HCT116 (cell line): Measurements from ENCODE around the gene USPL1. TPM values are rescaled to one million over a fixed set of nuclear protein-coding genes. Genes with fewer than 3 reads are reported as not detected.

Experiments used
- ATAC-seq: fragments of 200-7000 bp; cut with Tn5 transposase; 2 replicates; pipeline ENCODE4 v1.9.1; 2020; ENCODE audit warnings: mild to moderate bottlenecking, moderate library complexity
- BruUV-seq: library from RNA; stranded (reverse); fragments of 400-500 nt; replicated peaks from 2 replicates; lab custom pipeline; 2021; lab: Mats Ljungman, UMichigan
- CTCF ChIA-PET: fragments of 300-600 bp; sonication (Branson Sonifier 250); formaldehyde crosslinking; loops from one replicate; lab custom pipeline; 2021; ENCODE audit warnings: antibody characterized with exemption; lab: Charles Lee
- POLR2A ChIA-PET: fragments of 300-600, 350-600 bp; sonication (Branson Sonifier 250); formaldehyde crosslinking; loops from one replicate; lab custom pipeline; 2021; ENCODE audit warnings: antibody characterized with exemption; lab: Charles Lee
- RAD21 ChIA-PET, 2 experiments: fragments of 300-600 bp; sonication (Branson Sonifier 250); formaldehyde crosslinking; loops; one replicate each; lab custom pipeline; 2023; ENCODE audit warnings: low total read pairs in 2 of 2; ENCODE audit not compliant: uncharacterized antibody in 2 of 2, unreplicated experiment in 2 of 2, low non-redundant PET in 1 of 2; lab: Charles Lee
- DNase-seq: peaks from one replicate; pipeline ENCODE4 v3.0.0-alpha.2; 2010; ENCODE audit warnings: low read depth, low spot score
- H2AFZ ChIP-seq: fragments of 200-600 bp; shearing (Covaris generic), sonication (generic); 2 replicates; pipeline ENCODE4 v1.6.1; 2017; ENCODE audit warnings: low read depth, mixed run types, mixed read lengths, antibody characterized with exemption, low read length; ENCODE audit not compliant: poor library complexity, severe bottlenecking
- H3K27ac ChIP-seq: 2 replicates; pipeline ENCODE4 v1.5.1; 2012; ENCODE audit warnings: low read depth, low read length
- H3K27me3 ChIP-seq: fragments of 200-600 bp; sonication (generic); 2 replicates; pipeline ENCODE4 v1.6.1; 2016; ENCODE audit warnings: mixed run types, low read length, mixed read lengths; ENCODE audit not compliant: insufficient read depth
- H3K36me3 ChIP-seq, 2 experiments: fragments of 200-500 bp in 1 of 2; fragments of 200-600 bp in 1 of 2; sonication (Bioruptor generic) in 1 of 2; sonication (generic) in 1 of 2; 2 replicates each; pipeline versions ENCODE4 v1.5.1 to v1.6.1; 2014 to 2016; ENCODE audit warnings: low read length in 2 of 2, inconsistent platforms in 1 of 2, mixed read lengths in 1 of 2, mixed run types in 1 of 2; ENCODE audit not compliant: insufficient read depth in 2 of 2, control insufficient read depth in 1 of 2
- H3K4me1 ChIP-seq, 2 experiments: fragments of 200-600 bp in 1 of 2; sonication (generic) in 1 of 2; 2 replicates each; pipeline versions ENCODE4 v1.5.1 to v1.6.1; 2012 to 2017; ENCODE audit warnings: low read length in 2 of 2, inconsistent platforms in 1 of 2, mild to moderate bottlenecking in 1 of 2, mixed read lengths in 1 of 2, mixed run types in 1 of 2, moderate library complexity in 1 of 2; ENCODE audit not compliant: insufficient read depth in 2 of 2, control insufficient read depth in 1 of 2
- H3K4me2 ChIP-seq: fragments of 200-600 bp; sonication (generic); 2 replicates; pipeline ENCODE4 v1.6.1; 2017; ENCODE audit warnings: mixed run types, low read length, mixed read lengths
- H3K4me3 ChIP-seq, 2 experiments: fragments of 200-600 bp in 1 of 2; sonication (generic) in 1 of 2; replicated peaks in 1 of 2; 2 replicates each; pipeline ENCODE4 v1.5.1; 2011 to 2016; ENCODE audit warnings: low read length in 2 of 2, control low read depth in 1 of 2, low read depth in 1 of 2, mild to moderate bottlenecking in 1 of 2, mixed read lengths in 1 of 2, mixed run types in 1 of 2
- H3K79me2 ChIP-seq: fragments of 200-600 bp; sonication (generic); 2 replicates; pipeline ENCODE4 v1.6.1; 2017; ENCODE audit warnings: mild to moderate bottlenecking, mixed run types, low read length, moderate library complexity, mixed read lengths; ENCODE audit not compliant: insufficient read depth
- H3K9ac ChIP-seq: fragments of 200-600 bp; sonication (generic); 2 replicates; pipeline ENCODE4 v1.6.1; 2016; ENCODE audit warnings: low read length, mixed read lengths
- H3K9me2 ChIP-seq: fragments of 200-600 bp; sonication (generic), shearing (Covaris generic); 2 replicates; pipeline ENCODE4 v1.6.1; 2017; ENCODE audit warnings: mixed run types, mild to moderate bottlenecking, moderate library complexity; ENCODE audit not compliant: insufficient read depth
- H3K9me3 ChIP-seq, 2 experiments: fragments of 200-500 bp in 1 of 2; fragments of 200-600 bp in 1 of 2; sonication (Bioruptor generic) in 1 of 2; sonication (generic) in 1 of 2; 2 replicates each; pipeline ENCODE4 v1.6.1; 2014 to 2017; ENCODE audit warnings: low read length in 2 of 2, mixed read lengths in 2 of 2, inconsistent platforms in 1 of 2, low read depth in 1 of 2, mild to moderate bottlenecking in 1 of 2, mixed run types in 1 of 2, moderate library complexity in 1 of 2; ENCODE audit not compliant: control insufficient read depth in 1 of 2, insufficient read depth in 1 of 2
- H4K20me1 ChIP-seq: fragments of 200-600 bp; sonication (generic), shearing (Covaris generic); 2 replicates; pipeline ENCODE4 v1.6.1; 2017; ENCODE audit warnings: mixed run types, mild to moderate bottlenecking, moderate library complexity; ENCODE audit not compliant: insufficient read depth
- ATF3 ChIP-seq: IDR thresholded peaks from 2 replicates; pipeline ENCODE4 v1.6.1; 2012
- CEBPB ChIP-seq: IDR thresholded peaks from 2 replicates; pipeline ENCODE4 v1.6.1; 2012; ENCODE audit warnings: low read depth
- CTCF ChIP-seq, 3 experiments: fragments of 200-600 bp in 1 of 3; sonication (generic) in 1 of 3; IDR thresholded peaks in 2 of 3; conservative IDR thresholded peaks in 1 of 3; 2 replicates each; pipeline ENCODE4 v1.5.1; 2012 to 2017; ENCODE audit warnings: low read depth in 2 of 3, low read length in 2 of 3, antibody characterized with exemption in 1 of 3, borderline replicate concordance in 1 of 3, control low read depth in 1 of 3, mild to moderate bottlenecking in 1 of 3, mixed read lengths in 1 of 3, mixed run types in 1 of 3, moderate library complexity in 1 of 3; ENCODE audit not compliant: insufficient read depth in 1 of 3
- ELF1 ChIP-seq: IDR thresholded peaks from 2 replicates; pipeline ENCODE4 v1.6.1; 2012; ENCODE audit warnings: low read depth, borderline replicate concordance
- EZH2 ChIP-seq: fragments of 200-600 bp; sonication (generic); IDR thresholded peaks from 2 replicates; pipeline ENCODE4 v1.6.1; 2017; ENCODE audit warnings: antibody characterized with exemption, mixed run types
- EZH2phosphoT487 ChIP-seq: fragments of 200-600 bp; IDR thresholded peaks from 2 replicates; pipeline ENCODE4 v1.6.1; 2018; ENCODE audit warnings: antibody characterized with exemption, borderline replicate concordance
- FOSL1 ChIP-seq: IDR thresholded peaks from 2 replicates; pipeline ENCODE4 v1.6.1; 2012; ENCODE audit warnings: low read depth
- JUND ChIP-seq: IDR thresholded peaks from 2 replicates; pipeline ENCODE4 v1.6.1; 2012
- POLR2A ChIP-seq: IDR thresholded peaks from 2 replicates; pipeline ENCODE4 v1.7.0; 2011; ENCODE audit warnings: borderline replicate concordance; ENCODE audit not compliant: insufficient read depth, insufficient read length; ENCODE audit errors: extremely low read depth
- RAD21 ChIP-seq: IDR thresholded peaks from 2 replicates; pipeline ENCODE4 v1.6.1; 2012; ENCODE audit warnings: low read depth, mild to moderate bottlenecking
- SIN3A ChIP-seq: IDR thresholded peaks from 2 replicates; pipeline ENCODE4 v1.6.1; 2012; ENCODE audit warnings: low read depth
- SP1 ChIP-seq: IDR thresholded peaks from 2 replicates; pipeline ENCODE4 v1.6.1; 2012; ENCODE audit warnings: low read depth
- SRF ChIP-seq: IDR thresholded peaks from 2 replicates; pipeline ENCODE4 v1.6.1; 2012; ENCODE audit warnings: low read depth
- TCF7L2 ChIP-seq: IDR thresholded peaks from 2 replicates; pipeline ENCODE4 v1.7.0; 2011; ENCODE audit warnings: borderline replicate concordance, inconsistent platforms; ENCODE audit not compliant: insufficient read depth, insufficient read length; ENCODE audit errors: extremely low read depth
- YY1 ChIP-seq: IDR thresholded peaks from 2 replicates; pipeline ENCODE4 v1.6.1; 2011; ENCODE audit warnings: low read length, low read depth, moderate library complexity, mild to moderate bottlenecking; ENCODE audit not compliant: insufficient replicate concordance; ENCODE audit errors: extremely low read depth
- ZFX ChIP-seq: fragments of 450-650 bp; IDR thresholded peaks from 2 replicates; pipeline ENCODE4 v1.6.1; 2017
- ZNF274 ChIP-seq: fragments of 200-500 bp; sonication (Bioruptor generic); IDR thresholded peaks from 2 replicates; pipeline ENCODE4 v1.6.1; 2014; ENCODE audit warnings: mild to moderate bottlenecking, low read depth, low read length, inconsistent platforms
- intact Hi-C: fragments of 100-400 bp; cut with micrococcal nuclease; formaldehyde crosslinking; loops from 2 replicates; pipeline ENCODE4 v1.10.0; 2022
- total RNA-seq: library from RNA; stranded (reverse); gene quantifications from one replicate; pipeline ENCODE4 v1.2.1, GENCODE V29; 2021; ENCODE audit not compliant: unreplicated experiment
- TF ChIP-seq, protein P1 (sequence below): IDR thresholded peaks from 2 replicates; pipeline ENCODE4 v1.6.1; 2012

USPL1 gene
- total RNA-seq, 1 experiment from 2014 or later = 19.7 TPM

- H2AFZ ChIP-seq = no peak overlapping the region
- no TSS peak for BruUV-seq
Measured at GRCh38 chr13:30666113-30666512, 48.4 kb downstream of the USPL1 start.

DNA sequence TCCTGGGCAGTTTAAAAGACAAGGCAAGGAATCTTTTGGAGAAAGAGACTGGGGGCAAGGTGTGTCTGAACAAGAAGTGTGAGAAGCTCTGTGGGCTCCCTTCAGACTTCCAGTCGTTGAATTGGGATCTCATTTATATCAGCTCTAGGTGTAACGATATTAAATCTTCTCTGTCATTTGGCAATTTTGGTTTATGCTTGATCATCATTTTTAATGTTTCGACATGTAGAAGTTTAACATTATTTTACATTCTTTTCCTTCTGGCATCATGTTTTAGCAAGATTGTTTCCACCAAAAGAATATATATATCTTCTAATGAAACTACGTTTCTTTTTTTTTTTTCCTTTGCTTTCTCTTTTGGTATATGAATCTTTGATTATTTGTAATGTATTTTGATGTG lies 49.3 kb downstream of the USPL1 start:
- H3K27ac ChIP-seq = no peak overlapping the region
- H3K36me3 ChIP-seq = no peaks in the 10 kb centered on the region
- no peaks in the 10 kb centered on the region for H3K27me3 ChIP-seq
- no peak overlapping the region for H3K4me3 ChIP-seq
- H3K79me2 ChIP-seq = no peaks in the 10 kb centered on the region
- no TSS peak for BruUV-seq
- no peak overlapping the region for H3K9ac ChIP-seq
- no peak for TF ChIP-seq SP1
- TF ChIP-seq TCF7L2 = no peak
- TF ChIP-seq ATF3 = no peak
- TF ChIP-seq FOSL1 = no peak
- TF ChIP-seq CTCF (IDR thresholded peaks at IDR 0.05 in 2 of 3, conservative IDR thresholded peaks at IDR 0.05 in 1 of 3; ENCODE audit: borderline replicate concordance in 1 of 3, insufficient read depth in 1 of 3, low read depth in 2 of 3, low read length in 2 of 3) = no peak
- no peak for TF ChIP-seq ZNF274
- no peak for TF ChIP-seq RAD21
- no peak for TF ChIP-seq ZFX
- TF ChIP-seq SIN3A = no peak
- no peak for TF ChIP-seq EZH2phosphoT487
- TF ChIP-seq POLR2A = no peak
- TF ChIP-seq, protein P1, sequence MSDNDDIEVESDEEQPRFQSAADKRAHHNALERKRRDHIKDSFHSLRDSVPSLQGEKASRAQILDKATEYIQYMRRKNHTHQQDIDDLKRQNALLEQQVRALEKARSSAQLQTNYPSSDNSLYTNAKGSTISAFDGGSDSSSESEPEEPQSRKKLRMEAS = no peak
- TF ChIP-seq JUND = no peak
- TF ChIP-seq SRF = no peak
- no peak for TF ChIP-seq EZH2
- TF ChIP-seq YY1 = no peak
- H3K9me2 ChIP-seq = no peaks in the 10 kb centered on the region
- H2AFZ ChIP-seq = no peak overlapping the region
- no peaks in the 10 kb centered on the region for H3K4me1 ChIP-seq
- intact Hi-C loops = no loop called here
- POLR2A ChIA-PET = no interaction called here
- DNase-seq = no peak
- no peak for ATAC-seq
- RAD21 ChIA-PET = no interaction called here
- no peak overlapping the region for H3K4me2 ChIP-seq
- H3K9me3 ChIP-seq = no peaks in the 10 kb centered on the region
- CTCF ChIA-PET = no interaction called here
- H4K20me1 ChIP-seq = no peaks in the 10 kb centered on the region

More at GRCh38 chr13:30666113-30666512, 48.4 kb downstream of the USPL1 start:
- TF ChIP-seq EZH2phosphoT487 = no peak
- no peak for TF ChIP-seq ATF3
- TF ChIP-seq, protein P1 = no peak
- no peak for TF ChIP-seq EZH2
- no peak for TF ChIP-seq YY1
- no peak for TF ChIP-seq SIN3A
- no peak for TF ChIP-seq ZNF274
- TF ChIP-seq CEBPB = no peak
- no peak for TF ChIP-seq POLR2A
- no peak for TF ChIP-seq ELF1
- TF ChIP-seq, all 23 proteins: peak for 0
- no peak for DNase-seq
- Histone ChIP-seq H3K9me3 (no peaks in the 10 kb centered on the region), H3K4me3 (no peak overlapping the region), H3K79me2 (no peaks in the 10 kb centered on the region), H3K36me3 (no peaks in the 10 kb centered on the region), H3K9ac (no peak overlapping the region), H3K4me2 (no peak overlapping the region), H3K27ac (no peak overlapping the region), H3K27me3 (no peaks in the 10 kb centered on the region), H3K9me2 (no peaks in the 10 kb centered on the region), H3K4me1 (no peaks in the 10 kb centered on the region), H4K20me1 (no peaks in the 10 kb centered on the region)
- no peak for ATAC-seq
- ChIA-PET POLR2A (no interaction called here), RAD21 (no interaction called here), CTCF (no interaction called here)
- intact Hi-C loops = no loop called here
